GM18519 (cell line): Measurements from ENCODE around the gene C1orf210.

ENCODE experiments used
- ATAC-seq: cut with Tn5 transposase; IDR thresholded peaks from one replicate; pipeline ENCODE4 v1.9.1; 2021; ENCODE audit warnings: mild to moderate bottlenecking, moderate library complexity; ENCODE audit not compliant: unreplicated experiment, low FRiP score

C1orf210 gene

GRCh38 chr1:43275826-43276620, 9.4 kb downstream of the C1orf210 start:
- no peak for ATAC-seq

- ATAC-seq: no peak
These were observed 10.6 kb downstream of the C1orf210 start for GRCh38 chr1:43274804-43275180.

- ATAC-seq: no peak
These were observed 11.1 kb downstream of the C1orf210 start for GRCh38 chr1:43274125-43274803.

DNA sequence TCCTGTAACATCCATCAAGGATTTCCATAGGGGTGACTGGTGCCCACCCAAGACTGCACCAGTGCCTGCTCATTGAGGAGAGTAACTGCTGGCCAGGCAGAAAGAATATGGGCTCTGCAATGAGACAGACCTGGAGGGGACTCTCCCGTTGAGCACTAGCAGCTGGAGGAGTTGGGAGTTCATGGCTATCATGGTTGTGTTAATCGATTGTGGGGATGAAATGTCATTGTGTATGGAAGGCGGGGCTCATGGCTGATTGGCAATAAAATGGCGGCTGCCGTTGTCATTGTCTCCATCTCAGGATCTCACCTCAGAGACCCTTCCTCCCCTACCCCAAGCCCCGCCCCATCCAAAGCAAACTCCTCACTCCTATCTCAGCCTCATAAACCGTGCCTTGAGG, 11.7 kb downstream of the C1orf210 start:
- ATAC-seq: no peak

GRCh38 chr1:43272576-43273571, 12.5 kb downstream of the C1orf210 start:
- no peak for ATAC-seq

DNA sequence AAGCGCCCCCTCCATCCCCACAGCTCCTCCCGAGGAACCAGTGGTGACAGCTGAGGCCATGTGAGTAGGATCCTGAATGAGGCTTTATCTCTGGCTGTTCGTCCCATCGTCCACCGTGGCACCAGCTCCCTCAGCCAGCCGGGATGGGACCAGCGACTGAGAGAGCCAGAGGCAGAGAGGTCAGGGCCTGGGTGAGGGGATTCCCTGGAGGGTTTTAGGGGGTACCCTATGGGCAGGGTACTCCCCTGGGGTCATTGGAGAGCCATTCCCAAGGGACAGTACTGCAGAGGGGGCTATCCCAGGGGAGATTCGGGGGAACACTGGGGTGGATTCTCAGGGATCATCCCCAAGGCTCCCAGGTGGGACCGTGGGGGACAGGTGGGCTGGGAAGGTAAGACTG, 13.2 kb downstream of the C1orf210 start:
- ATAC-seq: no peak

DNA sequence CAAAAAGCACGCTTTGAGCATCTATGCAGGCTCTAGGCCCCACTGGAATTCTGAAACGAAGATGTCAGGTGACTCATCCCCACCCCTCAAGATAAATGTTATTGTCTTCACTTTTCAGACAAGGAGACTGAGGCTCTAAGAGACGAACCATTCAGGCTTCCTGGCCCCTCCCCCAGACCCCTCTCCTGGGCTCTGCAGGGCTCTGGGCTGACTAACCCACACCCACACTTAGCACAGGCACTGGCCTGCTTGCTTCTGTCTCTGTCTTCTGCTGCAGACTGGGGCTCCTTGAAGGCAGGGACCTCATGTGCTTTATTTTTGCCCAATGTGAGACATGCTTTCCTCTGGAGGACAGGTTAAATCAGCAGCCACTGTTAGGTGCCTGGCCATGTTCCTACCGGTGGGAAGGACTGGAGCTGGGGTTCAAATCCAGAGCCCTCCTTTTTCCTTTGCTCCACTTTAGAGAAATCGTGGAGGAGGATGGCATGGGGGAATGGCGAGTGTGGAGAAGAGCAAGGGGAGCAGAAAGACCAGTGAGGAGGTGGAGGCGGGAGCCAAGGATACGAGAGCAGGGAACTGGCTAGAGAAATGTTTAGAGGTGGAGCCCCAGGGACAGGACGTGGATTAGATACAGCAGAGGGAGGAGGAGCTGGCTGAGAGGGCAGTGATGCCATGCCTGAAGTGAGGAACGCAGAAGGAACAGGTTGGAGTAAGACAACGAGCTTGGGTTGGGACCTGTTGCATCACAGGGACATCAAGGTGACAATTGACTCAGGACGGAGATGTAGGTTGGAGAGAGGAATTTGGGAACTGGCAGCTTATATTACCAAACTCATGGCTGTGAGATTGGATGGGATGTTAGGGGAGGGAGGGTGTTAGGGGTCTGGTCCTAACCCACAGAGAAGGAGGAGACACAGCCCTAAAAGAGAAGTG, 13.9 kb downstream of the C1orf210 start:
- ATAC-seq: no peak

DNA sequence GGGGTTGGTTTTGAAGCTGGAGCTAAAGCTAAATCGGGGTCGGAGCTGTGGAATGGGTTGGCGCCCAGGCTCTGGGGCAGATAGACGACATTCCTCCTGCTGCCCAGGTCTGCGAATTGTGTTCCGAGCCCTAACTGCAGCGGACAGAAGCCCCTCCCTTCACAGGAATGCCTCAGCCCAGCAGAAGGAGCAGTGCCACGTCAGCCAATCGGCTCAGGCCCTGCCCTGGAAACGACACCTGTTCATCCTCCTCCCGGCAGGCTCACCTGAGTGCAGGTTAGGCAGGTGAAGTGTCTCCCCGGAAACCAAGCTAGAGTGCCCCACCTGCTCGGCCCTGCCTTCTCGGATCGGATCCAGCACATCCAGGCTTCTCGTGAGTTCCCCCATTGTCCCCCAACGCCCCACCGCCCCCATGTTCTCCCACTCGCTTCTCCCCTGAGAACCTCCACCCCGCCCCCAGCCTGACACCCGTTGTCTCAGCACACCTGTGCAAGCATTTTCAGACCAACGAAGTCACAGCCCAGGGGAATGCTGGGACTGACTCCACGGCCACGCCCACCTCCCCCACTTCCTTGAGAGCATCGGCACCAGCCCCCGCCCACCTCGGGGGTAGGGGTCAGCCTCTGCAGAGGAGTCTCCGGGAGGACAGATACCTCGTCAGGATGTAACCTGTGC, 14.8 kb downstream of the C1orf210 start:
- ATAC-seq: no peak

- ATAC-seq: no peak
These were observed 15.6 kb downstream of the C1orf210 start, which contains the start of gene TMEM125 for GRCh38 chr1:43269627-43270375. TSS of gene TMEM125 (plus strand) at chr1:43269983. CDS start at chr1:43272723, 2,740 bp downstream.

DNA sequence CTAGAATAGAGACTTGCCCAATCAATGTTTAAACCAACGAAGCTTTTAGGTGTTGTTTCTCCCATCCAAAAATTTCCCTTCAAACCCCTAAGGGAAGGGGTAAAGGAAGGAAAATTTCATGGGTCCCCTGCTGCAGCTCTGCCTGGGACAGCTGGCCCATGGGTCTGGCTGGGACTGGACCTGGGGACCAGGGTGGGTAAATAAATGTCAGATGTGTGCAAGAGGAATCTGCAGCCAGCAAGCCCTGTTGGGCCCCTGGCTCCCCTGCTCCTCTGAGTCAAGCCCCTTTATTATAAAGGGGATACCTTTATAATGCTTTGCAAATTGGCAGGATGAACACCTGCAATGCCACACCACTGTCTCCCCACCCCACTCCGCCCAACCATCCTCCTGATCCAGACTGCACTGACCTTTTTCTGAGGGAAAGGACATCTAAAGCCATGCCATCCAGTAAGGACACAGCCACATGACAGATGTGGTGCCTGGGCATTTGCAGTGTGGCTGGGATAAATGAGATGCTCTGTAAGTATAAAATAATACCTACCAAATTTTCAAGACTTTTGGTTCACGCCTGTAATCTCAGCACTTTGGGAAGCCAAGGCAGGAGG, 17.5 kb downstream of the C1orf210 start:
- no peak for ATAC-seq

- ATAC-seq: no peak
These were observed 18.0 kb downstream of the C1orf210 start for GRCh38 chr1:43267291-43267805.

GRCh38 chr1:43266881-43267280, 18.5 kb downstream of the C1orf210 start:
- ATAC-seq: no peak

DNA sequence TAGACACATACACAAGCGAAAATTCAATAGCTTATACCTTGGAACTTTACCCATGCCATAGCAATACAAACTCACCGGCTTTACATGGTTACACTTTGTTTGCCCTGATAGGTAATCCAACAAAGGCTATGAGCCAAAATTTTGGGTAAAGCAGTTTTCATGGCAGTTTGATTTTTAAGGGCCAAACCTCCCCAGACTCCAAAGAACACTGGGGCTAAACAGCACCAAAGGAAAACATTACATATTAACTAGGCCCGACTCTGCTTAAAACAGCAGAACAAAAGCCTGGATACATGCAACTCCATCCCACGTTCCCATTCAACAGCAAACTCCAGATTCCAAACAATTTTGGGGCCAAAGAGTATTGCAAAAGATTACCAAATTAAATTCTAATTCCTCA, 19.9 kb downstream of the C1orf210 start:
- ATAC-seq: no peak

DNA sequence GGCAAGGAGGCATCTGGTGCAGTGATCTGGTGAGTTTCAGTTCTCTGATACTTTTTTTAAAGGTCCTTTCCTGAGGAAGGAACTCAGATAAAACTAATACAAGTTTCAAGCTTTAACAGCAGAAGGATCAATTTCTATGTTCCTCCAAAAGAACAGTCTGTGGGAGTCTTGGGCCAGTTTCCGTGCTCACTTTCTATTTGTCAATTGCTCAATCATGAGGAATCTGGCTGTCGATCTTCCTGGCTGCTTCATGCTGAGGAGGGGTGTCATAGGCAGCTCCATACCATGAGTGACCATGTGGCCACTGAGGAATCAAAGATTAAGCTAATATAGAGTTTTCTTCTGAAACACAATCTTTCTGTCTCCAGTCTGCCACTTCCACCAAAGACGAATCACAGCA, 27.0 kb downstream of the C1orf210 start:
- ATAC-seq: no peak

- no peak for ATAC-seq
These were observed 28.5 kb downstream of the C1orf210 start for GRCh38 chr1:43256675-43257570.

- no peak for ATAC-seq
These were observed 29.8 kb downstream of the C1orf210 start for GRCh38 chr1:43255438-43256210.
